ENCODE measurements around the gene ROCK2.

The ROCK2 gene

GRCh38 chr2:11180653-11181052, 163.8 kb downstream of the ROCK2 start:
- TF ChIP-seq CTCF (IDR thresholded peaks at IDR 0.05; ENCODE audit: low read depth, low read length) = no peak
- no peak for DNase-seq (ENCODE audit: extremely low read depth, low read depth)

GRCh38 chr2:11179899-11180298, 164.5 kb downstream of the ROCK2 start:
- no peak for DNase-seq (ENCODE audit: extremely low read depth, low read depth)
- no peak for TF ChIP-seq CTCF (IDR thresholded peaks at IDR 0.05; ENCODE audit: low read depth, low read length)

GRCh38 chr2:11179196-11179595, 165.2 kb downstream of the ROCK2 start:
- DNase-seq (ENCODE audit: extremely low read depth, low read depth) = no peak
- TF ChIP-seq CTCF (IDR thresholded peaks at IDR 0.05; ENCODE audit: low read depth, low read length) = no peak

- no peak for TF ChIP-seq CTCF (IDR thresholded peaks at IDR 0.05; ENCODE audit: low read depth, low read length)
- no peak for DNase-seq (ENCODE audit: extremely low read depth, low read depth)
Observed at GRCh38 chr2:11177871-11178690, 166.4 kb downstream of the ROCK2 start.

- DNase-seq (ENCODE audit: extremely low read depth, low read depth) = no peak
- no peak for TF ChIP-seq CTCF (IDR thresholded peaks at IDR 0.05; ENCODE audit: low read depth, low read length)
Observed at GRCh38 chr2:11175293-11175795, 169.1 kb downstream of the ROCK2 start.

- TF ChIP-seq CTCF (IDR thresholded peaks at IDR 0.05; ENCODE audit: low read depth, low read length) = no peak
- DNase-seq (ENCODE audit: extremely low read depth, low read depth) = no peak
Observed at GRCh38 chr2:11174222-11174621, 170.2 kb downstream of the ROCK2 start.

GRCh38 chr2:11169333-11169732, 175.1 kb downstream of the ROCK2 start:
- TF ChIP-seq CTCF (IDR thresholded peaks at IDR 0.05; ENCODE audit: low read depth, low read length) = no peak
- DNase-seq (ENCODE audit: extremely low read depth, low read depth) = no peak

Data from AG09319 (cell line).